HG02642 (cell line): ENCODE measurements around the gene RHBDL2.
"Not testable (repeated sequence)": the region's sequence is repeated elsewhere in the genome, so short reads cannot be mapped to it uniquely, and the experiment has no call there.

Source experiments
- ATAC-seq: cut with Tn5 transposase; IDR thresholded peaks from one replicate; pipeline ENCODE4 v1.9.1; 2021; ENCODE audit warnings: mild to moderate bottlenecking; ENCODE audit not compliant: unreplicated experiment, poor library complexity

Gene RHBDL2

DNA sequence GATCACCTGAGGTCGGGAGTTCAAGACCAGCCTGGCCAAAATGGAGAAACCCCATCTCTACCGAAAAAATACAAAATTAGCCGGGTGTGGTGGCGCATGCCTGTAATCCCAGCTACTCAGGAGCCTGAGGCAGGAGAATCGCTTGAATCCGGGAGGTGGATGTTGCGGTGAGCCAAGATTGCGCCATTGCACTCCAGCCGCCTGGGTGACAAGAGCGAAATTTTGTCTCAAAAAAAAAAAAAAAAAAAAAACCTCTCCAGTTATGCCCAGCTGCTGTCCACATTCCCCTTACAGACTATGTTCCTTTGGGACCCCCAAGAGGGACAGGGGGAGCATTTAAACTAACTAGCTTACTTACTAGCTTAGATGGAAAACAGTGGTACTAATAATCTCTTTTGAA, 105.3 kb downstream of the RHBDL2 start:
- not testable (repeated sequence) for ATAC-seq
